Endothelial cell of umbilical vein (primary cell): ENCODE measurements around the gene FOXF1. TPM values are rescaled to one million over a fixed set of nuclear protein-coding genes. Genes with fewer than 3 reads are reported as not detected.

Experiments used
- BruUV-seq: library from RNA; stranded (reverse); fragments of 400-500 nt; replicated peaks from 2 replicates; lab custom pipeline; 2021; lab: Mats Ljungman, UMichigan
- CTCF ChIA-PET: fragments of 300-600, 350-600 bp; sonication (Branson Sonifier 250); formaldehyde crosslinking; loops from one replicate; lab custom pipeline; 2021; ENCODE audit warnings: antibody characterized with exemption, inconsistent platforms; lab: Charles Lee
- POLR2A ChIA-PET: fragments of 300-600, 350-600 bp; sonication (Branson Sonifier 250); formaldehyde crosslinking; loops from one replicate; lab custom pipeline; 2021; ENCODE audit warnings: antibody characterized with exemption, inconsistent platforms; lab: Charles Lee
- DNase-seq: peaks from one replicate; pipeline ENCODE4 v3.0.0-alpha.2; 2011; ENCODE audit warnings: low read depth, low spot score
- FAIRE-seq: peaks from 2 replicates; lab custom pipeline; 2011; peaks lifted over from hg19 to GRCh38; lab: Jason Lieb, UNC
- H2AFZ ChIP-seq: 2 replicates; pipeline ENCODE4 v1.6.0; 2012; ENCODE audit warnings: low read depth, low read length, control low read depth, inconsistent platforms
- H3K27ac ChIP-seq: 2 replicates; pipeline ENCODE4 v1.5.1; 2011; ENCODE audit warnings: low read depth, mild to moderate bottlenecking, control low read depth, low read length, moderate library complexity; ENCODE audit not compliant: insufficient read depth
- H3K27me3 ChIP-seq, 2 experiments: 2 replicates each; pipeline versions ENCODE4 v1.6.0 to v1.6.1; 2011; ENCODE audit warnings: low read length in 2 of 2, mixed read lengths in 1 of 2; ENCODE audit not compliant: control insufficient read depth in 2 of 2, insufficient read depth in 2 of 2
- H3K36me3 ChIP-seq, 2 experiments: 2 replicates in 1 of 2; 3 replicates in 1 of 2; pipeline ENCODE4 v1.5.1; 2011; ENCODE audit warnings: low read length in 2 of 2, mild to moderate bottlenecking in 1 of 2, moderate library complexity in 1 of 2; ENCODE audit not compliant: control insufficient read depth in 2 of 2, insufficient read depth in 2 of 2; ENCODE audit errors: extremely low read depth in 1 of 2
- H3K4me1 ChIP-seq: 3 replicates; pipeline ENCODE4 v1.5.1; 2011; ENCODE audit warnings: mild to moderate bottlenecking, low read length; ENCODE audit not compliant: control insufficient read depth, insufficient read depth; ENCODE audit errors: extremely low read depth
- H3K4me2 ChIP-seq: 2 replicates; pipeline ENCODE4 v1.6.1; 2011; ENCODE audit warnings: low read length, control low read depth, mixed read lengths; ENCODE audit not compliant: insufficient read depth
- H3K4me3 ChIP-seq, 3 experiments: fragments of 200-600 bp in 1 of 3; sonication (generic), shearing (Covaris generic) in 1 of 3; replicated peaks in 1 of 3; 2 replicates each; pipeline ENCODE4 v1.5.1; 2011 to 2016; ENCODE audit warnings: control low read depth in 3 of 3, low read length in 3 of 3, mild to moderate bottlenecking in 2 of 3, inconsistent platforms in 1 of 3, low read depth in 1 of 3, moderate library complexity in 1 of 3; ENCODE audit not compliant: insufficient read depth in 1 of 3
- H3K79me2 ChIP-seq: 2 replicates; pipeline ENCODE4 v1.6.0; 2012; ENCODE audit warnings: low read length, inconsistent platforms; ENCODE audit not compliant: control insufficient read depth, insufficient read depth
- H3K9ac ChIP-seq: replicated peaks from 2 replicates; pipeline ENCODE3; 2011; ENCODE audit warnings: low read length, control low read depth; ENCODE audit not compliant: insufficient read depth; ENCODE audit errors: extremely low read depth
- H3K9me1 ChIP-seq: replicated peaks from 3 replicates; pipeline ENCODE4 v1.6.0; 2011; ENCODE audit warnings: mild to moderate bottlenecking, low read length; ENCODE audit not compliant: control insufficient read depth, insufficient read depth; ENCODE audit errors: extremely low read depth
- H3K9me3 ChIP-seq: replicated peaks from 2 replicates; pipeline ENCODE4 v1.5.1; 2012; ENCODE audit warnings: low read length, inconsistent platforms; ENCODE audit not compliant: control insufficient read depth, insufficient read depth
- H4K20me1 ChIP-seq: replicated peaks from 2 replicates; pipeline ENCODE3; 2011; ENCODE audit warnings: mild to moderate bottlenecking, low read length; ENCODE audit not compliant: control insufficient read depth, insufficient read depth; ENCODE audit errors: extremely low read depth
- EZH2 ChIP-seq: IDR thresholded peaks from 2 replicates; pipeline ENCODE4 v1.6.1; 2012; ENCODE audit warnings: borderline replicate concordance, low read depth, mild to moderate bottlenecking, moderate library complexity, low read length, inconsistent platforms; ENCODE audit not compliant: severe bottlenecking
- FOS ChIP-seq: IDR thresholded peaks from 2 replicates; pipeline ENCODE4 v1.6.1; 2011; ENCODE audit warnings: mild to moderate bottlenecking, low read length, moderate library complexity, borderline replicate concordance; ENCODE audit not compliant: insufficient read depth
- GATA2 ChIP-seq: IDR thresholded peaks from 2 replicates; pipeline ENCODE4 v1.7.0; 2011; ENCODE audit warnings: low read depth, mild to moderate bottlenecking, moderate library complexity, mixed read lengths, low read length; ENCODE audit not compliant: insufficient read length, insufficient read depth
- JUN ChIP-seq: IDR thresholded peaks from 2 replicates; pipeline ENCODE4 v1.6.1; 2011; ENCODE audit warnings: borderline replicate concordance, low read depth; ENCODE audit not compliant: insufficient read length, insufficient read depth
- MYC ChIP-seq: IDR thresholded peaks from one replicate; pipeline ENCODE4 v1.6.1; 2011; ENCODE audit warnings: mild to moderate bottlenecking, low read depth, low read length
- POLR2A ChIP-seq: IDR thresholded peaks from 2 replicates; pipeline ENCODE4 v1.6.1; 2012; ENCODE audit warnings: low read depth, mild to moderate bottlenecking, control low read depth, low read length
- POLR2AphosphoS5 ChIP-seq: IDR thresholded peaks from 2 replicates; pipeline ENCODE4 v1.6.1; 2012; ENCODE audit warnings: low read depth, mild to moderate bottlenecking, control low read depth, low read length, moderate library complexity; ENCODE audit not compliant: insufficient read depth
- dilution Hi-C: fragments of 300-500 bp; cut with MboI; formaldehyde crosslinking; loops from one replicate; pipeline ENCODE4 v1.15.0; 2019; ENCODE audit warnings: low sequenced_read_pairs; ENCODE audit not compliant: extremely low pct_ligation_motif_present
- intact Hi-C: fragments of 100-400 bp; cut with micrococcal nuclease; formaldehyde crosslinking; loops from one replicate; pipeline ENCODE4 v1.10.0; 2022
- polyA plus RNA-seq, 4 experiments: library from polyadenylated mRNA; depleted of rRNA in 3 of 4; stranded (reverse) in 3 of 4; unstranded in 1 of 4; fragments of >200 nt; gene quantifications; 2 replicates each; pipeline versions ENCODE4 v1.2.1 to v1.2.3, GENCODE V29; 2011 to 2012; ENCODE audit warnings: missing spikeins in 1 of 4
- total RNA-seq: library from RNA; stranded (reverse); gene quantifications from 2 replicates; pipeline ENCODE4 v1.2.3, GENCODE V29; 2021
- TF ChIP-seq, protein P1 (sequence below), 2 donors: IDR thresholded peaks; 1 replicate in 1 of 2; 2 replicates in 1 of 2; pipeline ENCODE4 v1.5.1; 2011; ENCODE audit warnings: low read length in 2 of 2, mild to moderate bottlenecking in 2 of 2, moderate library complexity in 2 of 2, control low read depth in 1 of 2, inconsistent platforms in 1 of 2, low read depth in 1 of 2; ENCODE audit not compliant: insufficient read depth in 1 of 2; ENCODE audit errors: extremely low read depth in 1 of 2
- TF ChIP-seq, protein P2 (sequence below): IDR thresholded peaks from 2 replicates; pipeline ENCODE4 v1.6.1; 2011; ENCODE audit not compliant: insufficient read depth, insufficient read length

Gene FOXF1
- total and polyA plus RNA-seq, 2 donors (not counting 3 experiments of a cell fraction or from before 2014, with no cell fraction given) = 1.0 to 1.1 TPM

DNA sequence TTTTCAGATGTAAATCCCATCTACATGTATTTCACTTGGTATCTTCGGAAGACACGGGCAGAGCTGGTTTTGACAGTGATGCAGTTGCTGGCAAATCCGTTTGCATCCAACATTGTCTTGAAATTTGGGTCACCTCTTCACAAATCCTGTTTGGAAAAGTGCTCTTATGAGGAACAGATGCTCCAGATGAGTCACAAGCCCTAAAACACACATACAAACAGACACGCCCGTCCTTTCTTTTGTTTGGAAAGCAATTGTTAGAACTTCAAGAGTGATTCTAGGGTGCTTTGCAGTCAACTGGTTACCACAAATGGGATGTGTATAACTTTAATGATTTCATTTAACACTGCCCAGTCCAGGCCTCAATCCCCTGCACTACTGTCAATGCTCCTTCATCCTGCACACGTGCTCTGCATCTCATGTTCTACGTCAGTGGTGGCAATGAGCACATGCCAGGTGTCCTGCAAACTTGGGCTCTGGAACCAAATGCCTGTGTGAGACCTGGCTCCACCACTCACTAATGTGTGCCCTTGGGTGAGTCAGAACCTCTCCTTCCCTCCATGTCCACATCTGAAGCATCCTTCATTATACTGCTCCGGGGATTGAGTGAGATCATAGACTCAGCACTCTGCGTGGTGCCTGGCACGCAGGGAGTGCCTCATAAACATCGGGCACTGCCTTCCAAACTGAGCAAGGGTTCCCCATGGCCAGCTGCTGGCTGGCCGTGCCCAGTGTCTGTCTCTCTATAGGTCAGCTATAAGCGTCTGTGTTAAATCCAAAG, 19.3 kb upstream of the FOXF1 start:
- intact Hi-C loops = no loop called here
- no peaks in the 10 kb centered on the region for H3K4me1 ChIP-seq
- H3K36me3 ChIP-seq = no peaks in the 10 kb centered on the region
- H3K9me1 ChIP-seq = no peaks in the 10 kb centered on the region
- dilution Hi-C loops = no loop called here
- no peak overlapping the region for H3K9ac ChIP-seq
- H2AFZ ChIP-seq = no peak overlapping the region
- CTCF ChIA-PET = no interaction called here
- H3K27me3 ChIP-seq = peaks cover 63 to 67% of the 10 kb centered on the region in 2 experiments
- H3K27ac ChIP-seq = no peak overlapping the region
- H3K4me2 ChIP-seq = no peak overlapping the region
- H3K9me3 ChIP-seq = no peaks in the 10 kb centered on the region
- FAIRE-seq (no peak), DNase-seq (no peak)
- BruUV-seq = no TSS peak
- POLR2A ChIA-PET = no interaction called here
- no peaks in the 10 kb centered on the region for H3K79me2 ChIP-seq
- no peaks in the 10 kb centered on the region for H4K20me1 ChIP-seq
- H3K4me3 ChIP-seq = no peak overlapping the region
- no peak for TF ChIP-seq EZH2
- TF ChIP-seq JUN = no peak
- TF ChIP-seq, protein P1, sequence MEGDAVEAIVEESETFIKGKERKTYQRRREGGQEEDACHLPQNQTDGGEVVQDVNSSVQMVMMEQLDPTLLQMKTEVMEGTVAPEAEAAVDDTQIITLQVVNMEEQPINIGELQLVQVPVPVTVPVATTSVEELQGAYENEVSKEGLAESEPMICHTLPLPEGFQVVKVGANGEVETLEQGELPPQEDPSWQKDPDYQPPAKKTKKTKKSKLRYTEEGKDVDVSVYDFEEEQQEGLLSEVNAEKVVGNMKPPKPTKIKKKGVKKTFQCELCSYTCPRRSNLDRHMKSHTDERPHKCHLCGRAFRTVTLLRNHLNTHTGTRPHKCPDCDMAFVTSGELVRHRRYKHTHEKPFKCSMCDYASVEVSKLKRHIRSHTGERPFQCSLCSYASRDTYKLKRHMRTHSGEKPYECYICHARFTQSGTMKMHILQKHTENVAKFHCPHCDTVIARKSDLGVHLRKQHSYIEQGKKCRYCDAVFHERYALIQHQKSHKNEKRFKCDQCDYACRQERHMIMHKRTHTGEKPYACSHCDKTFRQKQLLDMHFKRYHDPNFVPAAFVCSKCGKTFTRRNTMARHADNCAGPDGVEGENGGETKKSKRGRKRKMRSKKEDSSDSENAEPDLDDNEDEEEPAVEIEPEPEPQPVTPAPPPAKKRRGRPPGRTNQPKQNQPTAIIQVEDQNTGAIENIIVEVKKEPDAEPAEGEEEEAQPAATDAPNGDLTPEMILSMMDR (IDR thresholded peaks at IDR 0.05; ENCODE audit: extremely low read depth in 1 of 2, insufficient read depth in 1 of 2, low read depth in 1 of 2, low read length in 2 of 2) = no peak
- TF ChIP-seq MYC = no peak
- TF ChIP-seq POLR2AphosphoS5 = no peak
- TF ChIP-seq POLR2A = no peak
- no peak for TF ChIP-seq FOS
- TF ChIP-seq GATA2 = no peak
- TF ChIP-seq, protein P2, sequence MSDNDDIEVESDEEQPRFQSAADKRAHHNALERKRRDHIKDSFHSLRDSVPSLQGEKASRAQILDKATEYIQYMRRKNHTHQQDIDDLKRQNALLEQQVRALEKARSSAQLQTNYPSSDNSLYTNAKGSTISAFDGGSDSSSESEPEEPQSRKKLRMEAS = no peak
